ENCODE results near the gene AP3S2. TPM values are rescaled to one million over a fixed set of nuclear protein-coding genes. Genes with fewer than 3 reads are reported as not detected.
"Not testable (repeated sequence)": the region's sequence is repeated elsewhere in the genome, so short reads cannot be mapped to it uniquely, and the experiment has no call there.

The AP3S2 gene
- total and polyA plus RNA-seq, 3 donors from 2014 or later: 31.9 to 53.0 (median 45.8) TPM

DNA sequence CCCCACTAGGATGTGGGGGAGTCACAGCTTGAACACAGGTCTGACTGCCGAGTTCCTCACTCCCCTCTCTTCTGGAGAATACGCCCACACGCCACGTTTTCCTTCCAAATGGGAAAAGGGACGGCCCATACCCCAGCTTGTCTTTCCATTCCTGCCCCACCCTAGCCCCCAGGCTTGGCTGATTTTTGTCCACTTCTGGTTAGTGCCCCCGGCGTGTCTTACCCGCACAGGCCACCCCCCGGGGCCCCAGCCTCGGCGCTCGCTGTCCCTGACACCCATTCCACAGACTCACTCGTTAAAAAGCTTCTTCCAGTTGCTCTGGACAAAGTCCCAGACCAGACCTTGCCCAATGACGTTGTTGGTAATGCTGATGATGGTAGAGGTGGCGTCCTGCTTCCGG is 103.1 kb downstream of the AP3S2 start:
- WGBS, 2 donors: 87 to 92% methylated on average over 16 of the region's 16 CpGs

DNA sequence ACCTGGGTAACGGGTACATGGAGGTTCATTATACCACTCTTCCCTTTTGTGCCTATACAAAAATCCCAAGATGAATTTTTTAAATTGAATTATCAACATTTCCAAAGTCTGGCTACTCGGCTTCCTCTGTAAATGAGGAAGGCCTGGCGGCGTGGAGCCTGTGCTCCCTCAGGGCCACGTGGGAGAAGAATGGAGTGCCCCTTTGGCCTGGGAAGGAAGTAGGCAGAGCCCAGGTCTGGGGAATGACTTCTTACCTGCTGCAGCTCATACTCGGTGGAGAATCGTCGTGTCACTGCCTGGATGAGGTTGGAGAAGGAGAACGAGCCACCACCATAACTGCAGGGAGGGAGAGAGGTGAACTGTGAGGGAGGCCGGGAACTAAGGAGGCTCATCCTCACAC is 103.6 kb downstream of the AP3S2 start:
- H3K36me3 ChIP-seq (ENCODE audit: low read depth, missing control alignments): no peaks in the 10 kb centered on the region
- no peaks in the 10 kb centered on the region for H3K9me3 ChIP-seq
- intact Hi-C loops (cut with DNase I; ENCODE audit: low total_unique reads): no loop called here
- no peak overlapping the region for H3K27ac ChIP-seq
- no peak for DNase-seq
- H3K27me3 ChIP-seq: no peaks in the 10 kb centered on the region
- TF ChIP-seq POLR2A (IDR thresholded peaks at IDR 0.05): no peak
- TF ChIP-seq, protein P1, sequence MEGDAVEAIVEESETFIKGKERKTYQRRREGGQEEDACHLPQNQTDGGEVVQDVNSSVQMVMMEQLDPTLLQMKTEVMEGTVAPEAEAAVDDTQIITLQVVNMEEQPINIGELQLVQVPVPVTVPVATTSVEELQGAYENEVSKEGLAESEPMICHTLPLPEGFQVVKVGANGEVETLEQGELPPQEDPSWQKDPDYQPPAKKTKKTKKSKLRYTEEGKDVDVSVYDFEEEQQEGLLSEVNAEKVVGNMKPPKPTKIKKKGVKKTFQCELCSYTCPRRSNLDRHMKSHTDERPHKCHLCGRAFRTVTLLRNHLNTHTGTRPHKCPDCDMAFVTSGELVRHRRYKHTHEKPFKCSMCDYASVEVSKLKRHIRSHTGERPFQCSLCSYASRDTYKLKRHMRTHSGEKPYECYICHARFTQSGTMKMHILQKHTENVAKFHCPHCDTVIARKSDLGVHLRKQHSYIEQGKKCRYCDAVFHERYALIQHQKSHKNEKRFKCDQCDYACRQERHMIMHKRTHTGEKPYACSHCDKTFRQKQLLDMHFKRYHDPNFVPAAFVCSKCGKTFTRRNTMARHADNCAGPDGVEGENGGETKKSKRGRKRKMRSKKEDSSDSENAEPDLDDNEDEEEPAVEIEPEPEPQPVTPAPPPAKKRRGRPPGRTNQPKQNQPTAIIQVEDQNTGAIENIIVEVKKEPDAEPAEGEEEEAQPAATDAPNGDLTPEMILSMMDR (IDR thresholded peaks at IDR 0.05): no peak
- H3K4me1 ChIP-seq: no peaks in the 10 kb centered on the region
- WGBS, 2 donors: 76 to 78% methylated on average over 10 of the region's 10 CpGs
- no peak overlapping the region for H3K4me3 ChIP-seq

More for the DNA sequence above, 103.1 kb downstream of the AP3S2 start:
- TF ChIP-seq, protein P1 (IDR thresholded peaks at IDR 0.05): no peak
- Histone ChIP-seq H3K27ac (no peak overlapping the region), H3K4me3 (no peak overlapping the region), H3K27me3 (no peaks in the 10 kb centered on the region), H3K36me3 (ENCODE audit: low read depth, missing control alignments) (no peaks in the 10 kb centered on the region), H3K9me3 (no peaks in the 10 kb centered on the region), H3K4me1 (no peaks in the 10 kb centered on the region)
- intact Hi-C loops (cut with DNase I; ENCODE audit: low total_unique reads): no loop called here
- no peak for DNase-seq

DNA sequence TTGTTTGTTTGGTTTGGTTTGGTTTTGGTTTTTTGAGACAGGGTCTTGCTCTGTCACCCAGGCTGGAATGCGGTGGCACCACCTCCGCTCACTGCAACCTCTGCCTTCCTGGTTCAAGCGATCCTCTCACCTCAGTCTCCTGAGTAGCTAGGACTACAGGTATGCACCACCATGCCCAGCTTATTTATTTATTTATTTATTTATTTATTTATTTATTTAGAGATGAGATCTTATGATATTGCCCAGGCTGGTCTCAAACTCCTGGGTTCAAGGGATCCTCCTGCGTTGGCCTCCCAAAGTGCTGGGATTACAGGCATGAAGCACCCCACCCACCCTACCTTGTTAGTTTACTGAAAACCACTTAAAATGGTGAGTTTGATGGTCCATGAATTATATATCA is 105.2 kb downstream of the AP3S2 start:
- H3K27ac ChIP-seq; intact Hi-C loops (cut with DNase I; ENCODE audit: low total_unique reads); H3K9me3 ChIP-seq; DNase-seq; H3K36me3 ChIP-seq (ENCODE audit: low read depth, missing control alignments); H3K27me3 ChIP-seq; H3K4me1 ChIP-seq; H3K4me3 ChIP-seq: not testable (repeated sequence)
- 93 to 97% methylated on average over 4 of the region's 4 CpGs for WGBS, 2 donors

DNA sequence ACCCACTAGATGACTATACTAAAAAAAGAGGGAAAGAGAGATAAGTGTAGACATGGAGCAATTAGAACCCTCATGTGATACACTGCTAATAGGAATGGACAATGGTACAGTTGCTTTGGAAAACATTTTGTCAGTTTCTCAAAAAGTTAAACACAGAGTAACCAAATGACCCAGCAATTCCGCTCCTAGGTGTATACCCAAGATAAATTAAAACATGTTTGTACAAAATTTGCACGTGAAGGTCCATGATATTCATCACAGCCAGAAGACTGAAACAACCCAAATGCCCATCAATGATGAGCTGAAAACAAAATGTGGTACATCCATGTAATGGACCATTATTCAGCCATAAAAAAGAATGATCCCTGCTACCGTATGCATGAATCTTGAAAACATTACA is 105.8 kb downstream of the AP3S2 start:
- H3K9me3 ChIP-seq: no peaks in the 10 kb centered on the region
- H3K36me3 ChIP-seq (ENCODE audit: low read depth, missing control alignments): no peaks in the 10 kb centered on the region
- intact Hi-C loops (cut with DNase I; ENCODE audit: low total_unique reads): no loop called here
- H3K4me1 ChIP-seq: no peaks in the 10 kb centered on the region
- no peak overlapping the region for H3K27ac ChIP-seq
- 87 to 93% methylated on average over 3 of the region's 3 CpGs for WGBS, 2 donors
- H3K27me3 ChIP-seq: no peaks in the 10 kb centered on the region
- no peak overlapping the region for H3K4me3 ChIP-seq
- DNase-seq: no peak
- TF ChIP-seq, protein P1 (IDR thresholded peaks at IDR 0.05): no peak
- TF ChIP-seq POLR2A (IDR thresholded peaks at IDR 0.05): no peak

DNA sequence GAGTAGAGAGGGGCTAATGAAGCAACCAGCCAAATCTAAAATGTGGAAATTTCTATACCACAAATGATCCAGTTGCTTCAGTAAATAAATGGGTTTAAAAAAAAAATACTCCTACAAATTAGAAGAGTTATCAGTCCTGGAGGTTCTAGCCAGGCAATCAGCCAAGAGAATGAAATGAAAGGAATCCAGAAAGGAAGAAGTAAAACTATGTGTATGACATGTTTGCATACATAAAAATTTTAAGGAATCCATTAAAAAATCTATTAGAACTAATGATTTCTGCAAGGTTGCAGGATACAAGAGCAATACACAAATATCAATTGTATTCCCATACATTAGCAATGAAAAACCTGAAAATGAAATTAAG is 108.0 kb downstream of the AP3S2 start:
- no peak for TF ChIP-seq POLR2A (IDR thresholded peaks at IDR 0.05)
- intact Hi-C loops (cut with DNase I; ENCODE audit: low total_unique reads): no loop called here
- Histone ChIP-seq H3K9me3 (no peaks in the 10 kb centered on the region), H3K4me1 (no peaks in the 10 kb centered on the region), H3K36me3 (ENCODE audit: low read depth, missing control alignments) (no peaks in the 10 kb centered on the region), H3K27ac (no peak overlapping the region), H3K4me3 (no peak overlapping the region), H3K27me3 (no peaks in the 10 kb centered on the region)
- DNase-seq: no peak

DNA sequence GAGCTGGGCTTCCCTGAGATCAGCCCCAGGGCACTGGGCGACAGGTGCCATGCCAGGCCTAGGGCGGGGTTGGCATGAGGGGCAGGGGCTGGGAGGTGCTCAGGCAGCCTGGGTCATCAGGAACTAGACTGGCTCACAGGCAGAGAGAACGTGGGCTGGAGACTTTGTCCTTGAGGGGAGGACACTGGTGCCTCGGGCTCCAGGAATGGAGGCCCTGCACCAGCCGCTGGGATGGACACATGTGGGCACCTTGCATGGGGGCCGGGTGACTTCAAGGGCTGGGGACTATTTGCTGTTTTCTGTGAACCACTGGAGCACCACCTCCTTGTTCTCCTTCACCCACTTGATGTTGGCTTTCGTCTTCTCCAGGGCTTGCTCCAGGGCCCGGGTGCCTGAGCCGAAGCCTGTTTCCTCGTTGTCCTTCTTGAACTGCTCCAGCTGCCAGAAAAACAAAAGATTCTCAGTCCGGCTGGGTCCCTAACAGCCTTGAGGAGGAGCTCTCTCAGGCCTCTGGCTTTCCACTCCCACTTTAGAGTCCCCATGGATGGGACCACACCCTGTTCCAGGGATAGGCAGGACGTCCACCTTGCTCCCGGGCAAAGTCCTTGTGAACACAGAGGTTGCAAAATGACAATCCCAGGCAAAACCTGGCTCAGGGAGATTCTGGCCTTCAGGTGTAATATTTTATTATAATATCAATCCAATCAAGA is 108.6 kb downstream of the AP3S2 start:
- no peaks in the 10 kb centered on the region for H3K27me3 ChIP-seq
- WGBS, 2 donors: 75 to 77% methylated on average over 12 to 13 of the region's 13 CpGs
- H3K4me1 ChIP-seq: no peaks in the 10 kb centered on the region
- no peak for DNase-seq
- H3K9me3 ChIP-seq: no peaks in the 10 kb centered on the region
- intact Hi-C loops (cut with DNase I; ENCODE audit: low total_unique reads): no loop called here
- H3K27ac ChIP-seq: no peak overlapping the region
- no peaks in the 10 kb centered on the region for H3K36me3 ChIP-seq (ENCODE audit: low read depth, missing control alignments)
- TF ChIP-seq POLR2A (IDR thresholded peaks at IDR 0.05): no peak
- TF ChIP-seq, protein P1 (IDR thresholded peaks at IDR 0.05): no peak
- no peak overlapping the region for H3K4me3 ChIP-seq

Data from testis (tissue), 3 donors.